MM.1S (cell line): ENCODE data around the gene DISP3.

Experiments used
- DNase-seq: peaks from one replicate; pipeline ENCODE4 v3.0.0-alpha.2; 2015
- H2AFZ ChIP-seq: fragments of 300-600 bp; sonication (generic); 2 replicates; pipeline ENCODE4 v1.6.0; 2016; ENCODE audit warnings: antibody characterized with exemption, low read length
- H3F3A ChIP-seq: fragments of 300-600 bp; sonication (generic); 2 replicates; pipeline ENCODE4 v1.6.1; 2016; ENCODE audit warnings: mild to moderate bottlenecking, antibody characterized with exemption, low read length, moderate library complexity, mixed read lengths; ENCODE audit not compliant: insufficient read depth
- H3K27ac ChIP-seq: fragments of 300-600 bp; sonication (generic); 2 replicates; pipeline ENCODE4 v1.5.1; 2016; ENCODE audit warnings: mild to moderate bottlenecking, low read length
- H3K27me3 ChIP-seq: fragments of 300-600 bp; sonication (generic); replicated peaks from 2 replicates; pipeline ENCODE4 v1.6.0; 2016; ENCODE audit warnings: low read length; ENCODE audit not compliant: insufficient read depth
- H3K36me3 ChIP-seq: fragments of 300-600 bp; sonication (generic); replicated peaks from 2 replicates; pipeline ENCODE4 v1.6.1; 2016; ENCODE audit warnings: mild to moderate bottlenecking, low read length, mixed read lengths; ENCODE audit not compliant: insufficient read depth
- H3K4me1 ChIP-seq: fragments of 300-600 bp; sonication (generic); 2 replicates; pipeline ENCODE4 v1.6.1; 2016; ENCODE audit warnings: low read length, mixed read lengths
- H3K4me2 ChIP-seq: fragments of 300-600 bp; sonication (generic); 2 replicates; pipeline ENCODE4 v1.6.0; 2016; ENCODE audit warnings: low read depth, low read length
- H3K4me3 ChIP-seq: fragments of 300-600 bp; sonication (generic); 2 replicates; pipeline ENCODE4 v1.5.1; 2016; ENCODE audit warnings: low read length, mixed read lengths
- H3K79me2 ChIP-seq: fragments of 300-600 bp; sonication (generic); 2 replicates; pipeline ENCODE4 v1.6.1; 2016; ENCODE audit warnings: mixed run types, low read length, mixed read lengths
- H3K9ac ChIP-seq: fragments of 300-600 bp; sonication (generic); 2 replicates; pipeline ENCODE4 v1.6.1; 2016; ENCODE audit warnings: low read length, mixed read lengths
- H3K9me2 ChIP-seq: fragments of 300-600 bp; sonication (generic); replicated peaks from 2 replicates; pipeline ENCODE4 v1.6.1; 2016; ENCODE audit warnings: mild to moderate bottlenecking, low read length, mixed read lengths; ENCODE audit not compliant: insufficient read depth
- H3K9me3 ChIP-seq: fragments of 300-600 bp; sonication (generic); replicated peaks from 2 replicates; pipeline ENCODE4 v1.6.1; 2016; ENCODE audit warnings: mild to moderate bottlenecking, low read length, mixed read lengths; ENCODE audit not compliant: insufficient read depth
- H4K20me1 ChIP-seq: fragments of 300-600 bp; sonication (generic); 2 replicates; pipeline ENCODE4 v1.6.1; 2016; ENCODE audit warnings: mild to moderate bottlenecking, low read length, moderate library complexity, mixed read lengths; ENCODE audit not compliant: insufficient read depth
- EZH2 ChIP-seq: fragments of 300-600 bp; sonication (generic); optimal IDR thresholded peaks from 2 replicates; pipeline ENCODE3; 2017; ENCODE audit warnings: low read depth, mild to moderate bottlenecking, antibody characterized with exemption, low read length, mixed read lengths
- EZH2phosphoT487 ChIP-seq: fragments of 300-600 bp; sonication (generic); IDR thresholded peaks from 2 replicates; pipeline ENCODE4 v1.6.1; 2018; ENCODE audit warnings: antibody characterized with exemption, low read length
- TF ChIP-seq, protein P1 (sequence below): fragments of 300-600 bp; sonication (generic); IDR thresholded peaks from 2 replicates; pipeline ENCODE4 v1.5.1; 2016; ENCODE audit warnings: antibody characterized with exemption, low read length, mixed read lengths

The DISP3 gene

DNA sequence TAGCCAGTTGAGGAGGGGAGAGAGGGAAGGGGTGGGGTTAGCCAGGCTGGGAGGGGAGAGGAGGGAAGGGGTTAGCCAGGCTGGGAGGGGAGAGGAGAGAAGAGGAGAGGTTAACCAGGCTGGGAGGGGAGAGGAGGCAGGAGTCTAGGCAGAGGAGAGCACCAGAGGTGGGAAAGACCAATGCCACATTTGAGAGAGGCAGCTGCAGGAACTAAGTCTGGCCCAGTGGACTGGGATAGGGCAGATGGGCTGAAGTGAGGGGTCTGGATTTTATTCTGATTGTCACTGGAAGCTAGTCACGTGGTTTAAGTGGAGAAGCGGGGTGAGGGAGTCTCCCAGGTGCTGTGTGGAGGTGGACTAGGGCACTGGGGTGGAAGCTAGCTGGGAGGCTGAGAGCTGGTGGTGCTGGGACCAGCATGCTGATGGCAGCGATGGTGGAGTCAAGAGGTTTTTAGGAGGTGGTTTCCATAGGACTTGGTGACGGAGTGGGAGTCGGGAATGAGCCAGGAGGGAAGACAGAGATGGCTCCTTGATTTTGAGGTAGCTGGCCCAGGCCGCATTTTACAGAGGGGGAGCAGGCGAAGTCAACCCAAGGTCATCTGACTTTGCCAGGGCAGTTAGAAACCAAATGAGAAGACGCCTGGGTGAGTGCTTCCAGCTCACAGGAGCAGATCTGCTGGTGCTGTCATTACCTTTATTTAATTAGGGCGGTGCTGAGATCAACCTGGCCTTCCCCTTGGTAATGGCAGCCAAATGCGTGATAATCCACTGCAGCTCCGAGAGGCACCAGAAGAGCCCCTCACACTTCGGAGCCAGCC is 42.8 kb downstream of the DISP3 start:
- Histone ChIP-seq H3K36me3 (no peaks in the 10 kb centered on the region), H3K9me3 (no peaks in the 10 kb centered on the region), H3K27ac (no peak overlapping the region), H2AFZ (no peak overlapping the region), H3K79me2 (no peaks in the 10 kb centered on the region), H3K27me3 (peaks cover 36% of the 10 kb centered on the region), H3F3A (no peaks in the 10 kb centered on the region), H3K4me3 (no peak overlapping the region), H3K9ac (no peak overlapping the region), H3K4me1 (no peaks in the 10 kb centered on the region), H4K20me1 (no peaks in the 10 kb centered on the region), H3K4me2 (no peak overlapping the region), H3K9me2 (no peaks in the 10 kb centered on the region)
- TF ChIP-seq EZH2 (no peak), EZH2phosphoT487 (no peak)
- TF ChIP-seq, protein P1, sequence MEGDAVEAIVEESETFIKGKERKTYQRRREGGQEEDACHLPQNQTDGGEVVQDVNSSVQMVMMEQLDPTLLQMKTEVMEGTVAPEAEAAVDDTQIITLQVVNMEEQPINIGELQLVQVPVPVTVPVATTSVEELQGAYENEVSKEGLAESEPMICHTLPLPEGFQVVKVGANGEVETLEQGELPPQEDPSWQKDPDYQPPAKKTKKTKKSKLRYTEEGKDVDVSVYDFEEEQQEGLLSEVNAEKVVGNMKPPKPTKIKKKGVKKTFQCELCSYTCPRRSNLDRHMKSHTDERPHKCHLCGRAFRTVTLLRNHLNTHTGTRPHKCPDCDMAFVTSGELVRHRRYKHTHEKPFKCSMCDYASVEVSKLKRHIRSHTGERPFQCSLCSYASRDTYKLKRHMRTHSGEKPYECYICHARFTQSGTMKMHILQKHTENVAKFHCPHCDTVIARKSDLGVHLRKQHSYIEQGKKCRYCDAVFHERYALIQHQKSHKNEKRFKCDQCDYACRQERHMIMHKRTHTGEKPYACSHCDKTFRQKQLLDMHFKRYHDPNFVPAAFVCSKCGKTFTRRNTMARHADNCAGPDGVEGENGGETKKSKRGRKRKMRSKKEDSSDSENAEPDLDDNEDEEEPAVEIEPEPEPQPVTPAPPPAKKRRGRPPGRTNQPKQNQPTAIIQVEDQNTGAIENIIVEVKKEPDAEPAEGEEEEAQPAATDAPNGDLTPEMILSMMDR: no peak
- no peak for DNase-seq

DNA sequence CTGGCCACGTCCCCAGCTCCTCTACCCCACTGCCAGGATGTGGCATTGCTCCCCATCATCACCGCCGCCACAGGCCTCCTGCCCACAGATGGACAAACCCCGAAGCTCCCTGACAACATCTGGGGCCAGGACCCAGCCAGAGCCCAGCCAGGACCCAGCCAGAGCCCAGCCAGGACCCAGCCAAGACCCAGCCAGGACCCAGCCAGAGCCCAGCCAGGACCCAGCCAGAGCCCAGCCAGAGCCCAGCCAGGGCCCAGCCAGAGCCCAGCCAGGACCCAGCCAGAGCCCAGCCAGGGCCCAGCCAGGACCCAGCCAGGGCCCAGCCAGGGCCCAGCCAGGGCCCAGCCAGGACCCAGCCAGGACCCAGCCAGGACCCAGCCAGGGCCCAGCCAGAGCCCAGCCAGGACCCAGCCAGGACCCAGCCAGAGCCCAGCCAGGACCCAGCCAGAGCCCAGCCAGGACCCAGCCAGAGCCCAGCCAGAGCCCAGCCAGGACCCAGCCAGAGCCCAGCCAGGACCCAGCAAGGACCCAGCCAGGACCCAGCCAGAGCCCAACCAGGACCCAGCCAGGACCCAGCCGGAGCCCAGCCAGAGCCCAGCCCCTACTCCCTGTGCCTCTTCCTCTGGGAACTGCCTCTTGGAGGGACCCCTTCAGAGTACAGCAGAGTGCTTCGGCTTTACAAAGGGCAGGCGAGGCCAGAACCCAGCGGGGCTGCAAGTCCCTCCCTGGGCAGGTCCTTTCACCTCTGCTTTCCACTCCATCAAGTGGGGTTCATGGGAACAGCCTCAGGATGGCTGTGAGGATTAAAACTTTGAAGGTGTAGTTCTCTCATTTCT is 43.7 kb downstream of the DISP3 start:
- Histone ChIP-seq H3K9ac (no peak overlapping the region), H3K27ac (no peak overlapping the region), H3F3A (no peaks in the 10 kb centered on the region), H3K9me3 (no peaks in the 10 kb centered on the region), H3K4me1 (no peaks in the 10 kb centered on the region), H3K79me2 (no peaks in the 10 kb centered on the region), H3K27me3 (peaks cover 36% of the 10 kb centered on the region), H4K20me1 (no peaks in the 10 kb centered on the region), H3K36me3 (no peaks in the 10 kb centered on the region), H3K4me3 (no peak overlapping the region), H3K4me2 (no peak overlapping the region), H2AFZ (no peak overlapping the region), H3K9me2 (no peaks in the 10 kb centered on the region)
- TF ChIP-seq EZH2phosphoT487 (no peak), EZH2 (no peak)
- TF ChIP-seq, protein P1: no peak
- DNase-seq: no peak

DNA sequence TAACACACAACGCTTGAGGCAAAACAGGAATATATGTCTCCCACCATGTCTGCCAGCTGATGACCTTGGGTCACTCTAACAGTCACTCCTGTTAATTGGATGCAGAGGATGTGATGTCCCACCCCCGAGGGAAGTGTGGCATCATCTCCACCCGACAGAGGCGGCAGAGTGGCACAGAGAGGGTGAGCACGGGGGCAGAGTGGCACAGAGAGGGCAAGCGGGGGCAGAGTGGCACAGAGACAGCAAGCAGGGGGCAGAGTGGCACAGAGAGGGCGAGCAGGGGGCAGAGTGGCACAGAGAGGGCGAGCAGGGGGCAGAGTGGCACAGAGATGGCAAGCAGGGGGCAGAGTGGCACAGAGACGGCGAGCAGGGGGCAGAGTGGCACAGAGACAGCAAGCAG is 44.3 kb downstream of the DISP3 start:
- no peaks in the 10 kb centered on the region for H4K20me1 ChIP-seq
- no peaks in the 10 kb centered on the region for H3K36me3 ChIP-seq
- no peak for DNase-seq
- no peak overlapping the region for H3K4me2 ChIP-seq
- no peaks in the 10 kb centered on the region for H3K9me3 ChIP-seq
- TF ChIP-seq EZH2: no peak
- TF ChIP-seq, protein P1: no peak
- TF ChIP-seq EZH2phosphoT487: no peak
- H3K4me1 ChIP-seq: no peaks in the 10 kb centered on the region
- no peaks in the 10 kb centered on the region for H3K9me2 ChIP-seq
- H3K4me3 ChIP-seq: no peak overlapping the region
- no peak overlapping the region for H3K9ac ChIP-seq
- no peaks in the 10 kb centered on the region for H3F3A ChIP-seq
- H3K79me2 ChIP-seq: no peaks in the 10 kb centered on the region
- no peak overlapping the region for H2AFZ ChIP-seq
- peaks cover 39% of the 10 kb centered on the region for H3K27me3 ChIP-seq
- H3K27ac ChIP-seq: no peak overlapping the region
